OCI-LY7 (cell line): ENCODE data around the gene VIPR1.

Experiments used
- CTCF ChIP-seq: fragments of 200-600 bp; sonication (generic); conservative IDR thresholded peaks from 2 replicates; pipeline ENCODE4 v1.5.1; 2014; ENCODE audit warnings: mild to moderate bottlenecking, antibody characterized with exemption, low read length, moderate library complexity, mixed read lengths
- EZH2phosphoT487 ChIP-seq: fragments of 200-600 bp; sonication (generic); IDR thresholded peaks from 2 replicates; pipeline ENCODE4 v1.6.1; 2018; ENCODE audit warnings: low read depth, borderline replicate concordance, mild to moderate bottlenecking, mixed run types, antibody characterized with exemption, low read length, moderate library complexity, mixed read lengths

GRCh38 chr3:42508562-42508961, 6.1 kb downstream of the VIPR1 start:
- no peak for TF ChIP-seq CTCF
- TF ChIP-seq EZH2phosphoT487 = no peak
